Esophagus muscularis mucosa (tissue), 4 donors: Measurements from ENCODE around the gene FOXP3. TPM values are rescaled to one million over a fixed set of nuclear protein-coding genes. Genes with fewer than 3 reads are reported as not detected.

Experiments used
- DNase-seq: peaks from one replicate; pipeline ENCODE4 v3.0.0-alpha.2; 2017; ENCODE audit errors: extremely low spot score
- H3K27ac ChIP-seq, 4 donors: fragments of 200-600 bp; sonication (generic); replicated peaks in 1 of 4; 1 replicate in 3 of 4; 2 replicates in 1 of 4; pipeline ENCODE4 v1.5.1; 2016 to 2019; ENCODE audit warnings: mild to moderate bottlenecking in 1 of 4
- H3K27me3 ChIP-seq, 4 donors: fragments of 200-600 bp; sonication (generic); one replicate each; pipeline versions ENCODE4 v1.5.1 to v1.6.0; 2016 to 2019
- H3K36me3 ChIP-seq, 4 donors: fragments of 200-600 bp; sonication (generic); one replicate each; pipeline ENCODE4 v1.5.1; 2016 to 2019
- H3K4me1 ChIP-seq, 4 donors: fragments of 200-600 bp; sonication (generic); one replicate each; pipeline ENCODE4 v1.5.1; 2016 to 2019
- H3K4me3 ChIP-seq, 4 donors: fragments of 200-600 bp; sonication (generic); 1 replicate in 2 of 4; 2 replicates in 2 of 4; pipeline ENCODE4 v1.5.1; 2016 to 2019; ENCODE audit warnings: mild to moderate bottlenecking in 4 of 4, moderate library complexity in 1 of 4
- H3K9me3 ChIP-seq, 4 donors: fragments of 200-600 bp; sonication (generic); 1 replicate in 3 of 4; 2 replicates in 1 of 4; pipeline ENCODE4 v1.5.1; 2016 to 2019
- CTCF ChIP-seq, 3 experiments: fragments of 200-600 bp in 2 of 3; fragments of 450-650 bp in 1 of 3; sonication (generic) in 2 of 3; IDR thresholded peaks; one replicate each; pipeline ENCODE4 v1.5.1; 2017 to 2019; ENCODE audit warnings: antibody characterized with exemption in 3 of 3, mild to moderate bottlenecking in 2 of 3, moderate library complexity in 1 of 3
- EP300 ChIP-seq: sonication (generic); formaldehyde crosslinking; IDR thresholded peaks from one replicate; pipeline ENCODE4 v1.6.1; 2017; ENCODE audit warnings: antibody characterized with exemption
- POLR2A ChIP-seq: fragments of 450-650 bp; IDR thresholded peaks from one replicate; pipeline ENCODE4 v1.6.1; 2017; ENCODE audit warnings: antibody characterized with exemption, moderate library complexity, mild to moderate bottlenecking, low read depth
- POLR2AphosphoS5 ChIP-seq, 2 donors: sonication (generic); formaldehyde crosslinking; IDR thresholded peaks; one replicate each; pipeline ENCODE4 v1.6.1; 2017; ENCODE audit warnings: antibody characterized with exemption in 2 of 2
- WGBS: methylation state at CpG from one replicate; pipeline ENCODE4 v1.1.5; 2018; 5-methylcytosine and 5-hydroxymethylcytosine counted together
- intact Hi-C: fragments of 100-400 bp; cut with DNase I; formaldehyde crosslinking; loops from one replicate; pipeline ENCODE4 v1.15.1; 2023
- total RNA-seq, 4 donors: library from RNA; depleted of rRNA; stranded (reverse); fragments of >200 nt; gene quantifications; one replicate each; pipeline versions ENCODE4 v1.1.0 to v1.2.1, GENCODE V29; 2016

The FOXP3 gene
- total RNA-seq, 4 donors from 2014 or later: not detected

DNA sequence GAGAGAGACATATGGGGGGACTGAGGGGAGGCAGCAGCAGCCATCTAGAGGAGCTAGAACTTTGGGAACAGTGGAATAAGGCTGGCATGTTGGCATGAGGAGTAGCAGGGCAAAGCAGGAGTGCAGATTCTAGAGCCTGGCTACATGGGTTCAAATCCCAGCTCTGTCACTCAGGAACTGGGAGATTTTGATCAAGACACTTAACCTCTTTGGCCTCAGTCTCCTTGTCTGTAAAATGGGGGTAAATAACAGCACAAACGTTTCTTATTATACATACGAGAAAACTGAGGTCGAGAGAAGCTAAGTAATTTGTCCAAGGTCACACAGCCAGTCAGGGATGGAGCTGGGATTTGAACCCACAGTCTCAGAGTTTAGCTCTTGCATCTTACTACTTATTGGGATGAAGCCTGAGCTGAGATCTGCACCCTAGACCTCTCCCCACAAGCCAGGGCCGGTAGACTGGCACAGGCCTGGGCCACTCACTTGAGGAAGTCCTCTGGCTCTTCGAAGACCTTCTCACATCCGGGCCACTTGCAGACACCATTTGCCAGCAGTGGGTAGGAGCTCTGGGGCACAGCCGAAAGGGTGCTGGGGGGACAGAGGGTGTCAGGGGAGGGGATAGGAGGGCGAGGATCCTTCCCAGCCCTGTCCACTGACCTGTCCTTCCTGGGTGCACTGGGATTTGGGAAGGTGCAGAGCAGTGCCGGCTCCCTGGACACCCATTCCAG, 8.1 kb downstream of the FOXP3 start:
- intact Hi-C loops: no loop called here
- no peak for TF ChIP-seq EP300
- no peak for TF ChIP-seq POLR2AphosphoS5 (IDR thresholded peaks at IDR 0.05)
- TF ChIP-seq CTCF (IDR thresholded peaks at IDR 0.05): no peak
- TF ChIP-seq POLR2A: no peak
- no peak for DNase-seq
- Histone ChIP-seq H3K27me3 (no peaks in the 10 kb centered on the region), H3K9me3 (no peaks in the 10 kb centered on the region), H3K36me3 (no peaks in the 10 kb centered on the region), H3K4me3 (no peak overlapping the region), H3K27ac (no peak overlapping the region), H3K4me1 (no peaks in the 10 kb centered on the region)
- whole genome bisulfite sequencing: 73% methylated on average over 8 of the region's 9 CpGs

GRCh38 chrX:49254639-49255038, 9.9 kb downstream of the FOXP3 start:
- WGBS: 93% methylated on average over 7 of the region's 7 CpGs
- no peak overlapping the region for H3K4me3 ChIP-seq
- TF ChIP-seq POLR2AphosphoS5 (IDR thresholded peaks at IDR 0.05) (no peak), CTCF (IDR thresholded peaks at IDR 0.05) (no peak), EP300 (no peak), POLR2A (no peak)

GRCh38 chrX:49251325-49251724, 13.2 kb downstream of the FOXP3 start:
- Histone ChIP-seq H3K27ac (no peak overlapping the region), H3K27me3 (no peaks in the 10 kb centered on the region), H3K36me3 (peaks cover 0 to 47% (median 33%) of the 10 kb centered on the region in 4 donors), H3K4me1 (no peaks in the 10 kb centered on the region), H3K9me3 (no peaks in the 10 kb centered on the region), H3K4me3 (no peak overlapping the region)
- 76% methylated on average over 8 of the region's 13 CpGs for WGBS
- intact Hi-C loops: no loop called here
- no peak for DNase-seq
- TF ChIP-seq POLR2AphosphoS5 (IDR thresholded peaks at IDR 0.05) (no peak), CTCF (IDR thresholded peaks at IDR 0.05) (no peak), POLR2A (no peak), EP300 (no peak)

More at GRCh38 chrX:49254639-49255038, 9.9 kb downstream of the FOXP3 start:
- H3K36me3 ChIP-seq: peaks cover 0 to 14% (median 4%) of the 10 kb centered on the region in 4 donors
- H3K4me1 ChIP-seq: no peaks in the 10 kb centered on the region
- H3K9me3 ChIP-seq: no peaks in the 10 kb centered on the region
- no peaks in the 10 kb centered on the region for H3K27me3 ChIP-seq
- H3K27ac ChIP-seq: no peak overlapping the region
- no peak for DNase-seq
- intact Hi-C loops: no loop called here

GRCh38 chrX:49250578-49250977, 13.9 kb downstream of the FOXP3 start:
- H3K9me3 ChIP-seq: no peaks in the 10 kb centered on the region
- peaks cover 0 to 50% (median 35%) of the 10 kb centered on the region in 4 donors for H3K36me3 ChIP-seq
- DNase-seq: no peak
- TF ChIP-seq POLR2A: no peak
- TF ChIP-seq EP300: no peak
- TF ChIP-seq POLR2AphosphoS5 (IDR thresholded peaks at IDR 0.05): no peak
- no peak for TF ChIP-seq CTCF (IDR thresholded peaks at IDR 0.05)
- 85% methylated on average over 6 of the region's 9 CpGs for WGBS
- no peaks in the 10 kb centered on the region for H3K27me3 ChIP-seq
- no peak overlapping the region for H3K4me3 ChIP-seq
- no peak overlapping the region for H3K27ac ChIP-seq
- no peaks in the 10 kb centered on the region for H3K4me1 ChIP-seq
- intact Hi-C loops: no loop called here
